ENCODE data around the gene MMP1. TPM values are rescaled to one million over a fixed set of nuclear protein-coding genes. Genes with fewer than 3 reads are reported as not detected.

The MMP1 gene
- 21.2 and 25.4 TPM in 2 replicates for total RNA-seq (2014; rRNA removed; shearing (Covaris generic))

DNA sequence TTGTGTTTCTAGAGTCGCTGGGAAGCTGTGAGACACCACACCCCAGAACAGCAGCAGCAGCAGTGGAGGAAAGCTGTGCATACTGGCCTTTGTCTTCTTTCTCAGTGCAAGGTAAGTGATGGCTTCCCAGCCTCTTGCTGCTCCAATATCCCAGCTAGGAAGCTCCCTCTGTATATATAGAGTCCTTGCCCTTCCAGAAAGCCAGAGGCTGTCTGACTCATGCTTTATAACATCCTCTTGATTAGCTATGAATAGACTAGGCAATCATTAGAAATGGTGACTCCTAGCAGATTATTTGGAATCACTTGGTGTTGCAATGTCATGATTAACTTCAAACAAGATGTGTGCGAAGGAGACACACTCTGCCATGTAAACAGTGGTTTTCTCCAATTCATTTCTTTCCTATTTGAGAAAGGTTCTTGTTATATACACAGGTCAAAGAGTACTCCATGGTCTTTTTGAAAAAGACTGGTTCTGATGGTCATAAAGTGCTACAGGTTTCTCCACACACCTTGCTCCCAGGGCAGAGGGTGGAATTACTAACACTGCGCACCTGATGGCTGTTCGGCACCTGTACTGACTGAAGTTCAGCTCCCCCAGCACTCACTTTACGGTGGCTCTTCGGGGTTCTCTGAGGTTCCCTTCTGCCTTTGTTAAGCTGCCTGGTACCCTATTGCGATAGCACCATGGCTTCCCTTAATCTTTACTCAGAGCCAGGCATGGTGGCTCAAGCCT, at the start of gene MMP1:
TSS of gene MMP1 (minus strand) at position 149 of the 735 bp plus-strand sequence. CDS start at position 81, 68 bp downstream.
- peak; percentile 72 for DNase-seq (ENCODE audit: low read depth)

DNA sequence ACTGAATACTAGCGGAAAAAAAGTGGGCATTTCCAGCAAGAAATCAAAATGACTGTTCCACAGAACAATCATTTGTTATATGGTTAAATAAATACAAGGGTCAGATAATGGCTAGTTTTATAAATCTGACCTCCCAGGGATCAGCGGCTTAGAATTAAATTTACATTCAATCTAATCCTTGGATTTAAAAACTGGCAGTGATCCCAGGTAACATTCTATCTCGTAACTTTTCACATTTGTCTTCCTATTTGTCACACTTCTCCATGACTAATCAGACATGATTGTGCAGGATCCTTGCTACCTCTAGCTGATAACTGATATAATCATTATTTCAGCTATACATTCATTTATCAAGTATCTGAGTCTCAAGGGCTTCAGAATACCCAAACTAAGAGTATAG, 48.3 kb upstream of the MMP1 start:
- no peak for DNase-seq (ENCODE audit: low read depth)

DNA sequence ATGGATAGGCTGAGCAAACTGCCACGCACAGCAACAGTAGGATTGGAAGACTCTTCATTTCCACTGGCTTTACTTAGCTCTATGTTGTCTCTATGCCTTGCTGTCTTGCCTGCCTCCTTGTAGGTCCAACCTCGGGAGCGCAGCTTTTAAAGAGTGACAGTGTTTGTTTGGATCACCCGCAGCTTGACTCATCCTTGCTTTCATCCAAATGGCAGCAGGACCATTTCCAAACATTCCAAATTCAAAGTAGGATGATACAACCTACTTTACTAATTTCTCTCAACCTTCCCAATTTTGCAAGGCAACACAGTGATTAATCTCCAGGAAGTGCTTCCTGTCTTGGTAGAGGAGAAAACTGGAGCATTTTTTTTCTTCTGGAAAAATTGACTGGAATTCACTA, 45.5 kb upstream of the MMP1 start, which contains the start of gene MMP3:
TSS of gene MMP3 (minus strand) at position 121 of the 400 bp plus-strand sequence. CDS start at position 58, 63 bp downstream.
- DNase-seq (ENCODE audit: low read depth), result peak; percentile 63

DNA sequence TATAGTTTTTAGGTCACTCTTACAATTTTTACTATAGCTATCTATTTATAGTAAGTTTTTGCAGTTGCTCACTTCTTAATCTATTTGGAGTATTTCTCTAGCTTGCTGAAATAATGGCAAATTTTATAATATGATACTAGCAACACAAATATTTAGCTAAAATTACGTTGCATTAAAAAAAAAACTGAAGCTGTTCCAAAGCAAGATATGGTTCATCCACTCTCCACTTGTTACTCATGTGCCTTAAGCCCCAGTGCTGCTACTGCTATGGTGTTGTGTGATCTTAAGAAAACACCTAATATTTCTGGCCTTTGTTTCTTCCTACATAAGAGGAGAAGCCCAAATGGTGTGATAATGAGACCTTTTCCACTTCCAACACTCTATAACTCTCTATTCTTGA, 45.0 kb upstream of the MMP1 start:
- no peak for DNase-seq (ENCODE audit: low read depth)

DNA sequence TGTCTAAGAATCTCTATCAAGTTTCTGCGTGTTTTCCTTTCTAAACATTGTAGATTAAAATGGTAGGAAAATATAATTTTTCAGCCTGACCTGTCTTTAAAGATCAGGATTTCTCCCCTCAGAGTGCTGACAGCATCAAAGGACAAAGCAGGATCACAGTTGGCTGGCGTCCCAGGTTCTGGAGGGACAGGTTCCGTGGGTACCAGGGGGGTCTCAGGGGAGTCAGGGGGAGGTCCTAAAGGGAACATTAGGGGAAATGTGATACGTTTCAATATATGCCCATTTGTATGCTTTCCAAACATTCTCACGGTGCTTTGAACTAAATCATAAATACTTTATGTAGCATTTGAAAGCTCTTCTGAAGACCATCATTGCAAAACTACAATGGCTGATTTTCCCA, 42.1 kb upstream of the MMP1 start:
- no peak for DNase-seq (ENCODE audit: low read depth)

DNA sequence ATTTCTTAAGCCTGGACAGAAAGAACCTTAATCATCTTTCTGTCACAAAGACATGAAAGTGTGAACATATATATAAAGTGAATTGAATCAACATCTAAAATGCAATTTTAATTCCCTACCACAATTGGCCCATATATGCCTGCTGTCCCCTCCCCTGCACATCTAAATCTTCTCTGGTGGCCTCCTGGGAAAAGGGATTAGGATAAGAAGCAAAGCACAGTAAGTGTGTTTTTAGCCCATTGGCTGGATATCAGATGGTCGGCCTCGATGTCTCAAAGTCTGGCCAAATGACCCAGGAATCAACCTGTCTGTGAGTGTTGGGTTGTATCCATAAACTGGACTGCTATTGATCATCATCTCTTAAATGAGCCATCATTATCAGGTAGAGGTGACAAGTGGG, 39.7 kb upstream of the MMP1 start:
- no peak for DNase-seq (ENCODE audit: low read depth)

DNA sequence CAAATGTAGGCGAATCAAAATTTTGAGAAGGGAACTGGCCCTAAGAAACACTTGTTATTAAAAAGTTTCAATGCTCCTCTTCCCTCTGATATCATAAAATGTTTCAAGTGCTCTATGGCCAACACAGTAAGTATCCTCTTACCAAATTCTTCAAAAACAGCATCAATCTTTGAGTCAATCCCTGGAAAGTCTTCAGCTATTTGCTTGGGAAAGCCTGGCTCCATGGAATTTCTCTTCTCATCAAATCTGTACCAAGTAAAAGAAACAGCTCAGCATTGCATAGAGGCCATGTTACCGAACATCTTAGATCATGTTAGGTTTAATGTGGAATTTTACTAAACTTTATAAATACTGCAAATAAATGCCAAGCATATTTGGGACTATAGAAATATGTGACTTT, 39.2 kb upstream of the MMP1 start:
- DNase-seq (ENCODE audit: low read depth), result no peak

DNA sequence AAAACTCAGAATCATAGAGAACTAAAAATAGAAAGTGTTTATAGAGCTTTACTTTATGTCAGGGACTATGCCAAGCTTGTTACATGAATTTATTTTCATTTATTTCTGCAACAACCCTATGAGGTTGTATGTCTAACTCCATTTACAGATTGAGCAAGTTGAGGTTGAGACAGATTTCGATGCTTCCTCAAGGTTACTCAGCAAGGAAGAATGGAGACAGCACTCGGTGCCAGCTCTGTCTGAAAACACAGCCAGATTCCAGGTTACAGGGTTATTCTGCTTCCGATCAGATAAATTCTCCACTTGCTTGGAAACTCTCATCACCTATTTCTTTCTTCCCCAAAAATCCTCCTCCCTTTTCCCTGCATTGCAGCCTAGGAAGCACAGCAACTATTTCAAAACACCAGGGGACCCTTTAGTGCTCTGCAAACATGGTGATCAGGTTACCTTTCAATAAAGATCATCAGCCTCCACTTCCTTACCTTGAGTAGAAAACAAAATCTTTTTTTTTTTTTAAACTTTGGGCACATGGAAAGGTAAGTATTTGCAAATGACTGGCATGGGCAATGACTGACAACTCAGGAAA, 38.4 kb upstream of the MMP1 start:
- peak; percentile 7 for DNase-seq (ENCODE audit: low read depth)

DNA sequence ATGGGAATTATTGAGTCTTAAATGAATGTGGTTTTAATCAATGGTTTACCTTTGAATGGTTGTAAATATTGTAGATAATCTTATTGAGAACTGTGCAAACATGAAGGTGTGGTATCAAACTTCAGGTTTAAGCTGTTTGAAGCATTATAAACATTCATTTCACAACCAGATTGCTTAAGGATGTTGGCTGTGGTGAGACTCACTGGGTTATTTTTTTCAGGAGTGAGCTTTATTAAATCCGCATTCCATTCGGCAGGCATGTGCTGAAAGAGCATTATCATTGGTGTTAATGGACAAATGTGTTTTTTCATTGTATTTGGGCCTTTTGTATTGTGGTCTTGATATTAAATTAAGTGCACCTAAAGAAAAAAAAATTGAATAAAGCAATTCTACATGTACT, 35.8 kb upstream of the MMP1 start:
- no peak for DNase-seq (ENCODE audit: low read depth)

DNA sequence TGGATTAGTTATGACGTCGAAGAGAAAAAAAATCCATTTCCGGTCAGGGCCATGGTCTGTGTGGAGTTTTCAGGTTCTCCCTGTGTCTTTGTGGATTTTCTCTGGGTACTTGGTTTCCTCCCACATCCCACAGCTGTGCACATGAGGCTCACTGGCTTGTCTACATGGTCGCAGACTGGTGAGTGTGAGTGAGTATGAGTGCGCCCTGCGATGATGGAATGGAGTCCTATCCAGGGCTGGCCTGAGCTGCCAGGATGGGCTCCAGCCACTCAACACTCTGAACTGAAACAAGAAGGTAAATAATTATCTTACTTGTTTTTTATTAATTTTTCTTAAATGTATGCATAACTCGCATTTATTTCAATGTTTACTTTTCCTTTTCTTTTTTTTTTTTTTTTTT, 34.7 kb upstream of the MMP1 start:
- DNase-seq (ENCODE audit: low read depth), result no peak

DNA sequence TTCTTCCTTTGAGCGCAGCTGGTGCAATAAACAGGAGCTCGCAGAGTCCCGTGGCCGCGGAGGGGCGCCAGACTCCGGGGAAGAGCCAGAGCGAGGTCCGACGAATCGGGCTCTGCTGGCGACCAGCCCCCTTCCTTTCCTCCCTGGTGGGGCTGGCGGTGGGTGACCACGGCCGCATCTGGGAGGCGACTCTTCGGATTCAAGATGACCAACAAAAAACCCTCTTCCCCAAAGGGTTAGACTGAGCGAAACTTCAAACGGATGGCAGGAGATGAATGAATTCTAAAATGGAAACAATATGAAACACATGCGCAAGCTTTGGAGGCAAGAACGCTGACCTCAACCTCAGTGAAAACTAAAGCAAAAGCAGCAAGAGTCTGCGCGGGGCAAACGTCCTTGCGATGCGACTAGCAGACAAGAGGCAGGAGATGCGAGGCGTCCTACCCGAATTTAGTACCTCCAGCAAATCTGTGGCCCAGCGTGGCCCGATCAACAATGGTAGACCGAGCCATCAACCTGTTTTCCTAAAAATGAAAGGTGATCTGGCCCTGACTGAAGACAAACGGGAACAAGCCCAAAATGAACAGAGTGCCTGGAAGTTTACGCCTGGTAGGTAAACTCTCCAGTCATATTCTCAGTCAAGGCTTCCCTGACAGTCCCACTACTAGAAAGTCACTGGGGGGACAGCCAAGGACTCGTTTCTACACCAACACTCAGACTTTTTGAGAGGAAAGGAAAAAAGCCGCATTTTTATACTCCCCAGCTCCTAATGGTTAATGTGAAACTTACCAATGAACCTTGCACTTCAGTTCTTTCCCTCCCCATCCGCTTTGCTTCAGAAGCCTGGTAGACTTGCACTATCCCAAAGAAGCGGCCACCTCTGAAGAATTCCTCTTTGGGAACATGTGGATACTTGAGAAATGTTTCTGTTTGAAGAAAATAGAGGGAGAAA, 33.8 kb upstream of the MMP1 start:
- DNase-seq (ENCODE audit: low read depth), result no peak

DNA sequence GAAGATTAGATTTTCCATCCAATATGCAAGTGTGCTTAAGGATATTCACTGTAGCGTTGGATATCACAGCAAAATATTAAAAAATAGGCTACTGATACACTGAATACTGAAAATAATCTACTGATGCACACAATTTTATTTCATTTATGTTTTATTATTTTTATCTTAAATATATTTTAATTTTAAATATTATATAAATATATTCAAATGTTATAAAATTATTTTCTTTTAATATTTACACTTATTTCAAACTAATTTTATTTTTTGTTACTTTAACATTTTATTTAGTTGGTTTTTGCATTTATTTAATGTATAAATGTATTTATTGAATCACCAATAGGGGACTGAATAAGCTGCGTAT, 33.1 kb upstream of the MMP1 start:
- no peak for DNase-seq (ENCODE audit: low read depth)

DNA sequence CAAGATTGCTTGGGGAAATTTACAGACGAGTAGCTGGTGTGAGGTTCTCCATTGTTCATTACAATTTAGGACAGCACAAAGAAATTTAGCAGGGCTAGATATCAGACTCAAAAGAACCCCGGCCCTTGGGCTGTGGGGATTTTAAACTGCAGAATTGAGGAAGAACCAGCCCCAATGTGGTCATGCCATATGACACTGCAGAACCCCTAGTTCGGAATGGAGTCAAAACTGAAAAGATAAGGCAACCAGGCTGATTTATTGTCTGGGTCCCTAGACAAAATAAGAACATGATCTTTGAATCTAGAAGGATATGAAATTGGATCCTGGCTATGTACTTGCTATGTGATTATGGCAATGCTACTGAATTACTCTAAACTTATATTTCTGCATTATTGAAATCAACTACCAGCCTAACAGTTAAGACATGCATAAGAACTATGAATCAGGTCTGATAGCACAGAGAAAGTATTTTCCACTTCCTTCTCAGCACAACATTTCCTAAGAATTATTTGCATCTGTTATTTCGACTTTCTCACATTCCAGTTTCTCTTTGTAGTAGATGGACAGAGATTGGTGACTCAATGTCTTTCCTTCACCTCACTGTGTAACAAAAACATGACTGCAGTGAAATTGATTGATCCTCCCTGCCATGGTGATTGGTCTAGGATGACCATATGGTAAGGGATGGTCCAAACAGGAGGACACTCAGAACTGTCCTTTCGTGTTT, 32.2 kb upstream of the MMP1 start:
- DNase-seq (ENCODE audit: low read depth), result no peak

DNA sequence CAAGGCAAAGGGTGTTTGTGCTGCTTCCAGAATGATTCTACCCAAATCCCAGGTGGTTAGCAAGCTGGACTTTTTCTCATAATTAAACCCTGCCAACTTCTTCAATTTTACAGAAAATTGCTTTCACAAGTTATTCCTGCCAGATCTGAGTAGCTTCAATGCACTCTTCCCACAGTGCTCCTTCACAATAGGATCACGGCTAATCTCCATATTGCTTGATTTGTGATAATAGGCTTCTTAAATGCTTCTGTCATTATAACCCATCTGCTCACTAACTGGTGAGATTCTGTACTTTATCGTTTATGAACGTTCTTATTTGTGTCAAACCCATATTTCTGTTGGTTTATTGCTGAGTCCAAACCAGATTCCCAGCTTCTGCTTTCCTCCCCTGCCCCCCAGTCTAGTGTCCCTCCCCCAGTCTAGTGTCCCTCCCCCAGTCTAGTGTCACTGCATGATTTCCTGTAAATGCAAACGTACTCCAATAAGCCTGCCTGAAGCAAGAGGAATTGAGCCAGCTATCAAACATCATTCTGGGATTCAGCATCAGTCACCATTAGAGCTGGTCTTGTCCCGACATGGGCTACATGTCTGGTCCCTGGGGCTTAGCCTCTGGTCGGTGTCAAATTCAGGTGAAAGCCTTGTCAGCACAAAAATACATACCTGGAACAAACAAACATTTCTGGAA, 31.5 kb upstream of the MMP1 start:
- DNase-seq (ENCODE audit: low read depth), result no peak

DNA sequence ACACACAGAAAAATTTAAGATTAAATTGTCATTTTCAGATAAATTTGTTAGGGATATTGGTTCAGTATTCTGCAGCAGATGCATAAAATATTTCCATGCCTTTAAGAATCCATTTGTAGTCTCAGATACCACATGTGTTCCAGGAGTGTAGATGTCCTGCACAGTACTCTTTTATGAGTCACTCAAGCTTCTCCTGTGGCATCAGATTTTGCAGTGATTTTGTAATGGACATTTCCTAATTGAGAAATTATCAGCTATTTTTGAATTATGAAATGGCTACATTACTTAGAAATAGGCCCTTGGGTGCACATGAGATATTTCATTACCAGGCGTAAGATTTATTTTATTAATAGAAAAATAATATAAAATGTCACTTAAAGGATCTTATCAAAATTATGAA, 26.6 kb upstream of the MMP1 start:
- DNase-seq (ENCODE audit: low read depth), result no peak

DNA sequence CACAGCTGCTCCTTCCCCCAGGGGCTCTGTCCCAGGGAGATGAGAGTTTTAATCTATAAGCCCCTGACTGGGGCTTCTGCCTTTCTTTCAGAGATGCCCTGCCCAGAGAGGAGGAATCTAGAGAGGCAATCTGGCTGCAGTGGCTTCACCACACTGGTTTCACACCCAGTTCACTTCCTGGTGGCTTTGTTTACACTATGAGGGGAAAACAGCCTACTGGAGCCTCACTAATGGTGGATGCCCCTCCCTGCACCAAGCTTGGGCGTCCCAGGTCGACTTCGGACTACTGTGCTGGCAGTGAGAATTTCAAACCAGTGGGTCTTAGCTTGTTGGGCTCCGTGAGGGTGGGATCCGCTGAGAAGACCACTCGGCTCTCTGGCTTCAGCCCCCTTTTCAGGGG, 21.5 kb upstream of the MMP1 start:
- DNase-seq (ENCODE audit: low read depth), result no peak

DNA sequence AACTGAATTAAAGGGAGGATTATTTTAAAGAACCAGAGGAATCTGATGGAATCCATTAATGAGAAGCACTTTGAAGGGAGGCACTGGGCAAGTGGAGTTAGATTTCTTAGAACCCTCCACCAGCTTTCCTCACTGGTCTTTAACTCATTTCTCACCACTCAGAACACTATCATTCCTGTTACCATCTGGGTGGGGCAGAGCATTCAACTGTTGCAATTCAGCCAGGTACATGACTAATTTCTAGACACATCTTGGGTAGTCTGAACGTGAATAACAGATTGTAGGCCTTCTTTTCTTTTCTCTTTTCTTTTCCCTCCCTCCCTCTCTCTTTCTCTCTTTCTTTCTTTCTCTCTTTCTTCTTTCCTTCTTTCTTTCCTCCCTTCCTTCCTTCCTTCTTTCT, 15.5 kb upstream of the MMP1 start:
- no peak for DNase-seq (ENCODE audit: low read depth)

DNA sequence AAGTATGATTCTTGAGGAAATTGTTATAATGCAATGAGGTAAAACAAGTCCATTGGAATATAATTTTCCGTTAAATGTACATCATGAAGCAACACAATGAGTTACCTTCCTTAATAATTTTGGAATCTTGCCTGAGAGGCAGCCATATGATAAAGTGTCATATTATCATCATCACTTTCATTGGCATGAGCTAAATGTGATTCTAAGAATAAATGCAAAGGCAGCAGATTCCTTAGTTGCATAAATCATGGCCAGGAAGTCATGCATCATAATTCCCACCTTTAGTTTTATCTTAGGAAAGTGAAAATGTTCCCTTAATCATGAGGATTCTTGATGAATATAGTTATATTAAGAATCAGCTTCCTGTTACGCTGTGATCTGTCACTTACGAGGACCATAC, 14.2 kb upstream of the MMP1 start:
- DNase-seq (ENCODE audit: low read depth), result no peak

DNA sequence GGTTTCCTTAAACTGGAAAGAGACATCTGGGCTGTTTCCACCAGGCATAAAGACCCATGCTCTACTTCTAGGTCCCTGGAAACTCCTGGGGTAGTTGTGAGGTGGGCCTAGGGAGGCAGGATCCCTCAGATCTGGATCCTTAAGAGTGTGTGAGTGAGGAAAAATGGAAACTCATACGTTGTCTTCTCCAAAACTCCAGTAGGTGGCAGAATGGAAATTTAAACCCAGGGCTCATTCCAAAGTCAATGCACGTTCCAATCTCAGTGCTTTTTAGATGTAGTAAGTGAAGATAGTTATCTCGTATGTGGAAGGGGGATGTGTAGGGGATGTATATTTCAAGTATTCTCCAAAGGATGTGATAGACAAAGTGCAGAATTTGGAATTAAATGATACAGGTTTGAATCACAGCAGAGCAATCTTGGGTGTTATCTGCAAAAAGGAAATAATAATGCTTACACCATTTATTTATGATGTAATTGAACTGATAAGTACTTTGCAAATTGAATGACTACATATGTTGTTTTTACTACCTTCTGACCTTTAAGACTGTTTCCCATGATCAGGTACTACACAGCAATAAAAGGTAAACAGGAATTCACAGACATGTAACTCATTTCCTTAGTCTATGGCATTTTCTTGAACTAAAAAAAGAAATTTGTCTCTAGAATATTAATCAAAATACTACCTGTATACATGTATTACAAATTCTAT, 13.1 kb upstream of the MMP1 start:
- peak; percentile 39 for DNase-seq (ENCODE audit: low read depth)

DNA sequence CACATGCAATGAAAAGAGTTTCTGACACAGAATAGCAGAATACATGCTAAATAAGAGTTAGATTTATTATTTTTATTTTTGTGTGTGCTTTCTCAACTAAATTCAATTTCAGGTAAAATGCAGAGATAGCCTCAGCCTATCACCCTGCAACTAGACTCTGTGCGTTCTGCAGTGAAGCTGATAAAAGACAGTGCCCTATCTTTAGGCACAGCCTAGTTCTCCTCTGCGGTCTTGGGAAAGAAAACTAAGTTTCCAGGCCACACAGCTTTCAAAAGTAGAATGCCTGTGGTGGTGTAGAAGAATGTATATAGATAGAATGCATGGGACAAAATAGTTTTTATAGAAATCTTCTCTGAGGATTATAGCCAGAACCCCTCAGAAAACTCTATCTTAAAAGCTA, 12.0 kb upstream of the MMP1 start:
- DNase-seq (ENCODE audit: low read depth), result no peak

DNA sequence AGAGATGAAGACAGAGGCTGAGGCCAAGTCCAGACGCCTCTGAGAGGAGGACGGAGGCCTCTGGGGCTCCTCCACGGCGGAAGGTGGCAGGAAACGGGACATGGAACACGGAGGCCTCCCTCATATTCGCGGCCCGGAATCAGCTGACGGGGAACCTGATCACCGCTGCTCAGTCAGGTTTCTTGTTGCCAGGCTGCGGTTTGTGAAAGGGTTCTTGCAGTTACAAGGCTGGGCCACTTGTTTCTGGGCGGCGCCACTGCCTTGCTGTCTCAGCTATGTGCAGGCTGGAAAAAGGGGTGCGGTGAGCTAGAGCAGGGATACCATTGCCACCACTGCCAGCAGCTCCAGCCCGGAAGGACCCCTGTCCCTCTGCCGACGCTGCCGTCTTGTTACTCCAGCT, 10.0 kb upstream of the MMP1 start:
- DNase-seq (ENCODE audit: low read depth), result no peak

All from RPMI7951 (cell line).